ENCODE measurements around the gene MPG.

DNA sequence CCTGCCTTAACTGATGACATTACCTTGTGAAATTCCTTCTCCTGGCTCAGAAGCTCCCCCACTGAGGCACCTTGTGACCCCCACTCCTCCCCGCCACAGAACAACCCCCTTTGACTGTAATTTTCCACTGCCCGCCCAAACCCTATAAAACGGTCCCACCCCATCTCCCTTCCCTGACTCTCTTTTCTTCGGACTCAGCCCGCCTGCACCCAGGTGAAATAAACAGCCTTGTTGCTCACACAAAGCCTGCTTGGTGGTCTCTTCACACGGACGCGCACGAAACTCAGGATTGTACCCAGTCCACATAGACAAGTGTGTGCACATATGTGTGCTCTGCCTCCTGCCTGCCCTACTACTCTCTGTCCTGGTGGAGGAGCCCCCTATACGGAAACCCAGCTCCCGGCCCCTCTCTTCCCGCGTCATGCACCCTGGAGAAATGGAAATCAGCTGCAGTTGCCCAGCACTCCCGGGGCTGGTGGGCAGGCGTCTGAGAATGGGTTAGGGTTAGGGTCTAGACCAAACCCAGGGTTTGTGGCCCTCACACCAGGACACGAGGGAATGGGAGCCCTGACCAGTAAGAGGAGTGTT is 3.2 kb upstream of the MPG start:
- no peak for TF ChIP-seq ZFX (IDR thresholded peaks at IDR 0.05; ENCODE audit: borderline replicate concordance)
- TF ChIP-seq, protein P1, sequence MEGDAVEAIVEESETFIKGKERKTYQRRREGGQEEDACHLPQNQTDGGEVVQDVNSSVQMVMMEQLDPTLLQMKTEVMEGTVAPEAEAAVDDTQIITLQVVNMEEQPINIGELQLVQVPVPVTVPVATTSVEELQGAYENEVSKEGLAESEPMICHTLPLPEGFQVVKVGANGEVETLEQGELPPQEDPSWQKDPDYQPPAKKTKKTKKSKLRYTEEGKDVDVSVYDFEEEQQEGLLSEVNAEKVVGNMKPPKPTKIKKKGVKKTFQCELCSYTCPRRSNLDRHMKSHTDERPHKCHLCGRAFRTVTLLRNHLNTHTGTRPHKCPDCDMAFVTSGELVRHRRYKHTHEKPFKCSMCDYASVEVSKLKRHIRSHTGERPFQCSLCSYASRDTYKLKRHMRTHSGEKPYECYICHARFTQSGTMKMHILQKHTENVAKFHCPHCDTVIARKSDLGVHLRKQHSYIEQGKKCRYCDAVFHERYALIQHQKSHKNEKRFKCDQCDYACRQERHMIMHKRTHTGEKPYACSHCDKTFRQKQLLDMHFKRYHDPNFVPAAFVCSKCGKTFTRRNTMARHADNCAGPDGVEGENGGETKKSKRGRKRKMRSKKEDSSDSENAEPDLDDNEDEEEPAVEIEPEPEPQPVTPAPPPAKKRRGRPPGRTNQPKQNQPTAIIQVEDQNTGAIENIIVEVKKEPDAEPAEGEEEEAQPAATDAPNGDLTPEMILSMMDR (IDR thresholded peaks at IDR 0.05): no peak
